NOMO-1 (cell line): Measurements from ENCODE around the gene SPATA32.
A peak's percentile ranks its signal among the peaks of the same experiment; 100 is the strongest.
"Not testable (repeated sequence)": the region's sequence is repeated elsewhere in the genome, so short reads cannot be mapped to it uniquely, and the experiment has no call there.

ENCODE experiments used
- DNase-seq, 2 experiments: peaks; one replicate each; lab custom pipeline; 2025; ENCODE audit not compliant: unreplicated experiment in 2 of 2; lab: John Stamatoyannopoulos, UW

SPATA32 gene

DNA sequence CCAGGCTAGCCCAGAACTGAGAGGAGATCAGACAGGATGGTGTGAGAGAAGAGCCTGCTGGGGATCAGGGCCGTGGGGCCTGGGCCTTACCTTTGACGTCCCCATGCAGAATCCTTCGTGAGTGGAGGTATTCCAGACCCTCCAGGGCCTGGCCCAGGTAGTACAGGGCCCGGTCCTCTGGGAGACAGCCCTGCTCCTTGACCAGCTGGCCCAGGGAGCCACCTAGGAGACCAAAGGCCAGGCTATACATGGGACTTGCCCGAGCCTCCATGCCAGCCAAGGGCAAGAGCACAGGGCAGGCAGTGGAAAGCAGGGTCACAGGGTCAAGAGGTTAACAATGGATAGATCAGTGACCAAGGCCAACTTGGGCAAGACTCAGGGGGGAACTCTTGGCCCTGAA is 12.1 kb upstream of the SPATA32 start:
- no peak for DNase-seq

DNA sequence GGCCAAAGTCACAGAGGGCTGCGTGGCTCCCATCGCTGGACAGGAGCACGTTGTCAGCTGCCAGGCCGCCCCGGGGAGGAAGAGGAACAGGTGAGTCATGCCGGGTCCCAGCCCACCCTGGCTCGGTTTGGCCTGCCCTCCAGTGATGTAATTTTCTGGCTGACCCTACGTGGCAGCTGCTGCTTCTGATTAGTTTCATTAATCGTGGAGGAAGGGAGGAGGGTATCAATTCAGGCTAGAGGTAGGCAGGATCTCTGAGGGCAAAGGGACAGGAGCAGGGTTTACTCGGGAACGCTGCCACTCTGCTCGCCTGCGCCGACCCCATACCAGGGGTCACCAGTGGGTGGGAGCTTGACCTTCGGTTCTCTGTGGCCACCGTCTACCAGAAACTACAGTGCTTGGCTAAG is 11.7 kb upstream of the SPATA32 start:
- no peak for DNase-seq

DNA sequence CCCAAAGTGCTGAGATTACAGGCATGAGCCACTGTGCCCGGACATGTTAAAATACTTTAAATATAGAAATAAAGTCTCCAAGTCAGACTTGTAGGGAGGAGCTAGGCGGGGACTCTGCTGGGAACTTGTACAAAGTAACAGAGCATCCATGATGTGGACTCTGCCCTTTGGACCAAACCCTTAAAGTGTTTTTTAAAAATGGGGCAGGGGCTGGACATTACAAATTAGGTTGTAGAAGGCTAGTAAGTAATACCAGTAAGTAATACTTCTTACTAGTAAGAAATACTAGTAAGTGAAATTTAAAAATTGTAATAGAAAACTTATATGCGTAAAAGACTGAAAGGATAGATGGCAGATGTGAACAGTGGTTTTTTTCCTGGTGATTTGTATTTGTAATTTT is 9.7 kb upstream of the SPATA32 start:
- DNase-seq, result no peak

DNA sequence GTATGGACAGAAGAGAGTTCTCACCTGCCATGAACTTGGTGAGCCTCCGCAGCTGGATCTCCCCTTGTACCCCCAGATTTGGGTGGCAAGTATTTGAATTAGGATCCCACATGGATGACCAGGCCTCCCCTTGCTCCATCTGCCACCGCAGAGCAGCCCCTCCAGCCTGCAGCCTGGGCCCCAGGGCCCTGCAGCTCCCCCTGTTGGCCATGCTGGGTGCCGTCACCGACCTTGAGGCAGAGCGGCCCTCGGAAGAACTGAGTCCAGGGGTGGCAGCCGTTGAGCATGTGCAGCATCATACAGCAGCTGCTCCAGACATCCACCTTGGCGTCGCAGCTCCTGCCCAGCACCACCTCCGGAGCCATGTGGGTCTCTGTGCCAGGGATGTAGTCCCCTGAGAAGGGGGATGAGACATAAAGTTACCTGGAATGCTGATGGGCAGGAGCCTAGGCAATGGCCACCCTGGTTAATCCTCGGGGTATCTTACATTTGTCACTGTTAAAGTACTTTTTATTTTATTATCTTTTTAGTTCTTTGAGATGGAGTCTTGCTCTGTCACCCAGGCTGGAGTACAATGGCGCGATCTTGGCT is 9.0 kb upstream of the SPATA32 start:
- peak in 1 of 2 experiments; percentile 9 for DNase-seq

DNA sequence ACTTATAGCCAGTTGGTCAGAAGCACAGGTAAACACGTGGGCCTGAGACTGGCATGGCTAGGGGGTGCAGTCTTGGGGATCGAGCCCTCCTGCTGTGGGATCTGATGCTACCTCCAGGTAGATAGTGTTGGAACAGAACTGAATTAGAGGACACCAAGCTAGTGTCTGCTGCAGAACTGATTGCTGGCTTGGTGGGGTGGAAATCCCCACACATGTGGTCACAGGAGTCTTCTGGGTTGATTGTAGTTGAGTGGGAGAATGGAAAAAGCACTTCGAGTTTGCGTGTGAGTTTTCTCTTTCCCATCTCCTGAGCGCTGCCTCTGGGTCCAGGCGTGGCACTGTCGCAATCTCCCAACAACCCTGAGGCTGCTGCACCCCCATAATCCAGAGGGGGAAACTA is 8.0 kb upstream of the SPATA32 start:
- no peak for DNase-seq

DNA sequence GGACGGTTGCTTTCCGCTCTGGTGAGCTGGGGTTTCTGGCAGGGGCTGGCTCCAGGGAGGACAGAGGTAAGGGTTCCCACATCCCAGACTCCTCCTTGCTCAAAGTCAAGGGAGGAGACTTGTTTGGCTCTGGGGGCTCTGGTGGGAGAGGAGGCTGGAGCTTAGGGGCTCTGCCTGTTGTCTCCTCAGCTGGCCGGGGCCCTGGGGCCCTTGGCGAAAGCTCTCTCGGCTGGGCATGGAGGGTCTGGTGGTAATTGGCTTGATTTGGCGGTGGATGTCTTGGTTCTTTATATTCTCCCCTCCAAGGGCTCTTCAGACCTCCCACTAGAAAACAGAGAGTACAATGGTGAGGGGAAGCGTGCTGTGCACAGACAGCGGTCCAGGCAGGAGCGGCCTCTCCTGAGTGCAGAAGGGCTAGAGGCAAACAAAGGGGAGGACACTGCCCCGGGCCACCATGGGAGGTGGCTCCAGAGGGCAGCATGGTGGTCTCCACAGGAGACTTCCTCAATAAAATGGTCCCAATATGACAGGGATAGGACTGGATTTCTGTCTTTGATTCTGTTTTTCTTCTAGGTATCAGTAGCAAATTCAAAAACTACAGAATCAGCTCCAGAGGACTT is 5.7 kb upstream of the SPATA32 start:
- DNase-seq, result no peak

DNA sequence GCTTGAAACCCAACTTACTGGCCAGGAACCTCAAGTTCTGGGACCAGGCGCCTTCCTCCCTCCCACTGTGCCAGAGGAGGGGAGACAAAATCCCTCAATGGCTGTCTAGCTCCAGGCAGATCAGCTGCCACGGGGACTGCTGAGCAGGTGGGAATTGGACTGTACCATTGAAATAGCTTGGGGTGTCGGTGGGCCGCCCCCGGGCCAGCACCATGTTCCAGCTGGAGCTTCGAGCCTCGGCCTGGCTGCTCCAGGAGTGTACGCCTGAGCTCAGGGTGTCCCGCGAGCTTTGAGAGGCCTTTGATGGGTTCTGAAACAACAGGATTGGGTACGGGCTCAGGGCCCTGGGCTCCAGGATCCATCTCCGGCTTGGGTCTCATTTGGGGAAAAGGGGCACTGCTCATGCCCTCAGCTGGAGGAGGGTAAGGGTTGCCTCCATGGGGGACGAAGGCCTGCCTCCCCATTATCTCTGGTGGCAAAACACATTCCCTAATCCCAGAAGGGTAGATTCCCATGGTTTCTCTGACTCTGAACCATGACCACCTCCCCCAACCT is 4.6 kb upstream of the SPATA32 start:
- DNase-seq, result no peak

DNA sequence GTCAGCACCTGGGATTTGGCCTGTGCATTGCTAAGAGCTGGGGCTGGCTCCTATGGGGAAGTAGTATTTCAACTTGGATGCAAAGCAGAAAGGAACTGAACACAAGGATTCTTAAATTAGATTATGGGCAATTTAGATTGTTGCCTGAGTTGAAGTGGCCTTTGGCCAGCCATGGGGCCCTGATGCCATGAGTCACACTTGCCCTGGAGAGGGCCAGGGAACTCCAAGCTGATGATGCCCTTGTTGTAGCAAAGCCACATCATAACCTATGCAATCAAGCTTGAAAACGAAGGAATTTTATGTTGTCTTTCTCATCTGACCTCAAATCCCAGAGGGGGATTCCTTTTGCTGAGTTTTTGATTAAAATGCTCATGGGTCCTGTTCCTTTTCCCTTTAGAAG is 3.9 kb upstream of the SPATA32 start:
- peak in 1 of 2 experiments; percentile 14 for DNase-seq

DNA sequence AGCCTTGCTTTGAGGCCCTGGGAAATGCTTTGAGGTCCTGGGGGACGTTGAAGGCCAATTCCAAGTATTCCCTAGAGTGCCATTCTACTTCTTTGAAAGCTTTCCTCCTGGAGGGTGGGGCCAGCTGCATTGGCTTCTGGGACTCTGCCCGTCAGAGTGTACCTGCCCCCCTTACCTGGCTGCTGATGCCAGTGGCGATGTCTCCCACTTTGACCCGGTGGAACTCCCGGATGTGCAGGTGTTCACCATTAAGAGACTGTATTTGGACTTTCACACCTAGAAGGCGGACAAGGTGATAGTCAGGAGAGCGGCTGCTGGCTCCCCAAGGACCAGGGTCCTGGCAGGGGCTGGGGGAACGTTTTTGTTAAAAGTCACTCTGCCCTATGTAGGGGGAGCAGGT is 3.1 kb upstream of the SPATA32 start:
- no peak for DNase-seq

DNA sequence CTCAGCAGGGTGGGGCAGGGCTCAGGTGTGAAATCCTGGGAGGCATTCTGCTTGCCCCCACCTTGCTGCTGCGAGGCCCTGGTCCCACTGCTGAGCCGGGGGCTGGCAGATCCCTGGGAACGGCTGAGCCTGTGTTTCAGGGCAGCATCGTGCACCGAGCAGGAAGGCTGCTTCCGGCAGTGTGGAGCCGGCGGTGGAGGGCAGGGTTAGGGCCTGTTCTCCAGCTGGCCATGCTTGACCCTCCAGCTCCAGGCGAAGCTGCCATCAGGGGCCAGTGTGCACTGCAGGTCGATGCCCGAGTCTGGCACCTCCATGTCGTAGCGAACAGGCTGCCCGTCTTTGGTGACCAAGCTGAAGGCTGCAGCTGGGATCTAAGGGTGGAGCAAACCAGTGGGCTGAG is 2.5 kb upstream of the SPATA32 start:
- no peak for DNase-seq

DNA sequence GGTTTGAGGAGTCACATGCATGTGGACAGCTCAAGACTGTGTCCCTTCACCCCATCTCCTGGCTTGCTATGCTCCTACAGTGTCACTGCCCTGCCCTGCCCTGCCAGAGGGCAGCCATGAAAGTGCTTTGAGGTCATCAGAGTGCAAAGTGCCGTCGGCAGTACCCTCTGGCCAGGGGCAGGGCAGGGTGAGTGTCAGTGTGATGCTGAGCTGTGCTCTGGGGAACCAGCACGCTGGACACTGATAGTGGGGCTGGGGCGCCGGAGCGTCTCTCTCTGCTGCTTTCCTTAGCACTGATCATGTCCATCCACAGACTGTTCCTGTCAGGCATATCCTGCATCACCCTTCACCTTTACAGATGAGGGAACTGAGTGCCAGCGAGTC is 1.6 kb upstream of the SPATA32 start:
- DNase-seq, result no peak

DNA sequence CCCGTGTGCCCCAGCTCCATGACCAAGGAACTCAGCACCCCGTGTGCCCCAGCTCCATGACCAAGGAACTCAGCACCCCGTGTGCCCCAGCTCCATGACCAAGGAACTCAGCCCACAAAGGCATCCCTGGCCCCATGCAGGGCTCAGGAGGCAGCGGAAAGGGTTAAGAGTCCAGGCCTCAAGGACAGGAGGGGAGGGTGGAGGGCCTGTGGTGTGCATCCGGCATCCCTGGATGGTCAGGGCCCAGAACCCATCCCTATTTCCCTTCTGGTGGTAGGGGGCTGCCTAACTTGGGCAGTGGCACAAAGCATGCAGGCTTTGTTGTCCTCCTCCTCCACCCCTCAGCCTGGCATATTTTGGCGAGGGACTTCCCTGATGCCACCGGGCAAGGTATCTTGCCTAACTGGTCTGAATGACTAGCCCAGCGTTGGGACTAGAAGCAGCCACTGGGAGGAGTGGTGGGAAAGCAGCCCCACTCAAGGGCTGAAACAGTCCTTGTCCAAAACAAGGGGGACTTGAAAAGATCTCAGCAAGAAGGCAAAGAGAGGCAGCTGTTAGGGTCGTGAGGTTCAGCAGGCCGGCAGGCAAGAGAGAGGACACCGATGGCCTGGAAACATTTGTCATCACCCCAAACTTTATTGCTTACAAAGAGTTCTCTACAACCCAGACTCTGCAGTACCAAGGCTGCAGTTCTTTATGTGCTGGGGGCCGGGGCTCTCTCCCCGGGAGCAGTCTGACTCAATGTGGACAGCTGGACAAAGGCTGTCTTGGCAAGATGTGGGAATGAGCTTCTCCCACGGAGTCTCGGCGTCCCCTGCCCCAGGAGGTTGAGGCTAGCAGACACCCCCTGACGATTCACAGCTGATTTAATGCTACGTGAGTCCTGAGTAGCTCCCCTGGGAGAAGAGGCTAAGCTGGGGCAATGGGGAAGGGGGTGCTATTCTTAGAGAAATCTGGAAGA is 902 bp upstream of the SPATA32 start:
- DNase-seq, result no peak

DNA sequence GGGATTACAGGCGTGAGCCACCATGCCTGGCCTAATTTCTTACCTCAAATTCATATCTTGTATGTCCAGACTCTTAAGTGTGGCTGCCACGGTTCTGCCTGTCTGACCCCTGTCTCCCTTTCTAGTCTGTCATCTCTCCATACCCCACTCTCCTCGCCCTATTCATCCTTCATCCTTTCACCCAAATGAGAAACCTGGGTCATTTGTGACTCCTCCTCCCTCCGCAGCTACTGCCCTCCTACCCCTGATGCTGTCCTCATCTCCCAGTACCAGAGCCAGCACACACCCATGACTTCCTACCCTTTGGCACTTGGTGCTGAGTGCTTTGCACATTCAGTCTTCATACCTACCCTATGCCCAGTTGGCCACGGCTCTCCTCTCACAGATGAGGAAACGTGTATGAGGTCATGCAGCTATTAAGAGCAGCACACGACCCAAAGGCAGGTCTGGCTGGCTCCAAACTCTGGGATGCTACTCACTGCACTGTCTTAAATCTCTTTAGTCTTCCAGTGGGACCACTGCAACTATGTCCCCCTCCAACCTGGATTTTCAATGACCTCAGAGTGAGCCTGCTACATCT is 1.6 kb downstream of the SPATA32 start:
- DNase-seq, result no peak

DNA sequence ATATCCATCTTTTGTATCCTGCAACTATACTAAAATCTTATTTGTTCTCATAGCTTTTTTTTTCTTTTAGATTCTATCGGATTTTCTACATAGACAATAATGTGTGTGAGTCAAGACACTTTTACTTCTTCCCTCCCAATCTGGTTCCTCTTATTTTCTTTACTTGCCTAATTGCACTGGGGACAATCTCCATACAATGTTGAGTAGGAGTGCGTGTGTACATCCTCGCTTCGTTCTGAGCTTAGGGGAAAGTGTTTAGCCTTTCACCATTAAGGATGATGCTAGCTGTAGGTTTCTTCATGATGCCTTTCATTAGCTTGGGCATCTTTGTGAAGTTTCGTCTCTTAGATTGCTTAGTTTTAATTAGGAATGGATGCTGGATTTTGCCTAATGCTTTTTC is 2.9 kb downstream of the SPATA32 start:
- no peak for DNase-seq

DNA sequence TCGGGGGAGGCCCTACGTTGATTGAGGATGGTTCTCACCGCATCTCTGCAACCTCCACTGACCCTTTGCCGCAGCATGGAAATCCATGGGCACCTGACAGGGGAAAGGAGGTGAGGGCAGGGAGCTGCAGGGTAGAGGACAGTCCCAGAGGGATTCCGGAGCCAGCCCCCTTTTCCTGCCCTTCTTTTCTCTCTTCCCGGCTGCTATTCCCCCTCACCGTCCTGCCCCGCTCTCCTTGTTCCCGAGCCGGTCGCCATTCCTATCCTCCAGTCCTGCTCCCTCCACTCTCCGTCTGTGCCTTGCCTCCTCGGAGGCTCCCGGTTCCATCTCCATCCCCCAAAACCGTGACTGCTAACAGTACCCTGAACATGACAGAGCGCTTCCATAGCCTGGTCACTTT is 4.8 kb downstream of the SPATA32 start:
- no peak for DNase-seq

DNA sequence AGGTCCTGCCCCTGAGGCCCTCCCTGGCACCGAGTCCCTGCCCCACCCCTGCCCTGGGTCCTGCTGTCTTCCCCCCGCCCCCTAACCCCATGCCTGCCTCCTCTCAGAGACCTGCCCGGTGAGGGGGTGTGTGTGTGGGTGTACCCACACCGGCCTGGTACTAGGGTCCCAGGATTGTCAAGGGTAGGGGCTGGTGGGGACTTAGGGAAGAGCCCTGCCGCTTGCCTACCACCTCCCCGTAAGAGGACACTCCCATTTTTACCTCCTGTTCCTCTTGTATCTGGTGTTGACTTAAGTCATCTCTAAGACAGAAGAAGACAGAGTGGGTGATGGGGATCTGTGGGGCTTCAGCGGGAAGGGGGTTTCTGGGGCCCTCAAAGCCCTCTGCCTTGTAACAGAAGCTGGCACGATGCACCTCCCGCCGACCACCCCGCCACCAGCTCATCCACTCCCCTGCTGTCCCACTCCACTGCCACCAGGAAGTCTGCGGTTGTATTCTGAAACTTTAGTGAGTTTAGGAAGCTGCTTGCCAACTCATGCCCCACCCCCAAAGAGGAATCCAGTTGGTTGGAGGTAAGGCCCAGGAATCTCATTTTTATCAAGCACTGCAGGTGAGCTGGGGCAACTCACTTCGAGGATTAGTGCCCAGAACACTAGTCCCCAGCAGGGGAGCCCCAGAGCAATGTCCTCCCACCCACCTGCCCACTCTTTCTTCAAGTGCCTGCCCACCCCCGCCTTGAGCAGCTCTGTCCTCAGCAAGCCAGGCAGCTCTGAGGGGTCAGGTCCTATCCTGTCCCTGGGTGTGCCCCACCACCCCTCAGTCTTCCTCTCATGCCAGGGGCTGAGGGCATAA is 5.6 kb downstream of the SPATA32 start:
- no peak for DNase-seq

DNA sequence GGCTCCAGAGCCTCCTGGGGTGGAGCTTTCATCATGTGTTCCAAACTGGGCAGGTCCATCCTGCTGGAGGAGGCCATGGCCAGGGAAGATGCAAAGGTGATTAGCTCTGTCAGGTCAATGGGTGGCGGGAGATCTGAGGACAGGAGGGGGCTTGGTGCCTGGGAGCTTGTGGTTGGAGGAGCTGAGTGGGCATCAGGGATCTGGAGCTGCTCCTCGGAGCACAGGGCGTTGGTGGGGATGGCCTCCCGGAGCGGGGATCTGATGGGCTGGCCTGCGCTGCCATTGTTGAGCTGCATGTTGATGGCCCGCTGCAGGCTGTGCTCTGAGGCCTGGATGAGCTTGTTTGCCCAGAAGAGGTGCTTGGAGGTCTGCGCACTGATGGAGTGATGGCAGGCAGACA is 6.5 kb downstream of the SPATA32 start:
- no peak for DNase-seq

DNA sequence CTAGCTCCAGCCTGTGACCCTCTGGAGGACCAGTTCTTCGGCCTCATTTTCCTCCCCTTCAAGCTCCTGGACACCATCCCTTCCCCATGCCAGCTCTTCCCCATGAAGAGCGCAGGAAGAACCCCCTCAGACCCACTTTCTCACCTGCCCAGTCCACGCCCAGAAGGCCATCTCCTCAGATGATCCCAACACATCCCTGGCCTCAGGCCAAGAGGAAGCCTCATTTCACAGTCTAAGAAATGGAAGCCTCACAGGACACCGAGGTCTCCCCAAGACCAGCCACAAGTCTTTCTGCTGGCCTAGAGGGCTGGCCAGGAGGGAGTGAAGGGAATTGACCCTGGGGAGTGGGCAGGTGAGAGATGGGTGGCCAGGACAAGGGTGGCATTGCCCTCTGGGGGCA is 8.0 kb downstream of the SPATA32 start:
- no peak for DNase-seq

DNA sequence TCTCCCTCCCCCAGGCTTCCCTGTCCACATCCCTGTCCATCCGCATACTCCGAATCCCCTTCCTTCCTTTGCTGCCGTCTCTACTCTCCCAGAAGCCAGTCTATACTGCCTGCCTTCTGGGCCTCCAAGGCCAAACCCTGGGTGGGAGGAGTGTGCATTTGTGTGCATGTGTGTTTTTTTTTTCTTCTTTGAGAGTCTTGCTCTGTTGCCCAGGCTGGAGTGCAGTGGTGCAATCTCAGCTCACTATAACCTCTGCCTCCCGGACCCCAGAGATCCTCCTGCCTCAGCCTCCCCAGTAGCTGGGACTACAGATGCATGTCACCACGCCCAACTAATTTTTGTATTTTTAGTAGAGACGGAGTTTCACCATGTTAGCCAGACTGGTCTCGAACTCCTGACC is 8.7 kb downstream of the SPATA32 start:
- DNase-seq, result not testable (repeated sequence)

DNA sequence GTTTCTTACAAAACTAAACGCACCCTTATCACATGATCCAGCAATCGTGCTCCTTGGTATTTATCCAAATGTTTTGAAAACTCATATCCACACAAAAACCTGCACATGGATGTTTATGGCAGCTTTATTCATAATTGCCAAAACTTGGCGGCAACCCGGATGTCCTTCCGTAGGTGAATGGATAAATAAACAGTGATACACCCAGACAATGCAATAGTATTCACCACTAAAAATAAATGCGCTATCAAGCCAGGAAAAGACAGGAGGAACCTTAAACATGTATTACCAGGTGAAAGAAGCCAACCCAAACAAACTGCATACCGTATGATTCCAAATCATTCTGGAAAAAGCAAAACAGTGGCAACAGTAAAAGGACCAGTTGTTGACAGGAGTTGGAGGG is 10.0 kb downstream of the SPATA32 start:
- no peak for DNase-seq
